ENCODE measurements around the gene MSL1.

The MSL1 gene

DNA sequence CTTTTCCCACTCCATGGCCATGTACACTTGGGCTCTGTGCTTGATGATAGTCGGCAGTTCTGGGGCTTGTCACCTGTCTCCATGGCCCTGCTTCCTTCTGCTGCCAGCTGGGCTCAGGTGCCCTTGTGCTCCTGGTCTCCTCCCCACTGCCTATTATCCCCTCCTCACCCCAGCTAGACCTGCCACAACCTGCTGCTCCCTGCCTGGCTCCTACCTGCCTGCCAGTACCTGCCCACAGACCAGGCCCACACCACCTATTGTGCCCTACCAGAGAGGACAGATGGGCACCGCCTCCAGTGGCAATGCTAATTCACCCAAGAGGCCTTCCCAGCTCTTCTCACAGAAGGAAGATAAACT, 55.0 kb downstream of the MSL1 start:
- DNase-seq (ENCODE audit: low read depth in 2 of 2), result no peak

DNA sequence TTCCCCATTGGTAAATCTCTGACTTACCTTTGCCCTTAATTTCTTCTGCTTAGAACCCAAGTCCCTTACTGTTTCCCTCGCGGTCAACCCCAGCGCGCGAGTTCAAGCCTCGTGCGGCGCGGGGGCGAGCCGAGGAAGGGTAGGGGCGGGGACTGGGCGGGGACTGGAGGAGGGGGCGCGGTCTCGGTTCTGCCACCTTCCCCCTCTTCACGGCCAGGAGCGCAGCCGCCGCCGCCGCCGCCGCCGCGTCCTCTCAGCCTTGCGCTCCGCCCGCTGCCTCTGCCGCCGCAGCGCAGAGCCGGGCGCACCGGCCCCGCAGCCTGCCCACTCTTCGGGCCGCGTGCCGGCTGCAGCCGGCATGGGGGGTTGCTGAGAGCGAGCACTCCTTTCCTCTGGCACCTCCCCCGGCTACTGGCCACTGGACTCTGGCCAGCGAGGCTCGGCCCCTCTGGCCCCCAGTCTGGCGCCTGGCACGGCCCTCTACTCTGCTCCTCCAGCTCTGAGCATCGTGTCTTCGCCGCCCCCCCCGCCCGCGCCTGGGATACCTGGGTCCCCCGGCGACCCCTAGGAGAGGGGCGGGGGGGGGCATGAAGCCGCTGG, 55.6 kb downstream of the MSL1 start, which contains the start of gene RAPGEFL1:
Gene RAPGEFL1, plus strand, starts transcription at position 196 of the 600 bp plus-strand sequence. Its CDS starts 392 bp downstream, at position 588.
- peak; percentile 62 to 87 for DNase-seq (ENCODE audit: low read depth in 2 of 2)

DNA sequence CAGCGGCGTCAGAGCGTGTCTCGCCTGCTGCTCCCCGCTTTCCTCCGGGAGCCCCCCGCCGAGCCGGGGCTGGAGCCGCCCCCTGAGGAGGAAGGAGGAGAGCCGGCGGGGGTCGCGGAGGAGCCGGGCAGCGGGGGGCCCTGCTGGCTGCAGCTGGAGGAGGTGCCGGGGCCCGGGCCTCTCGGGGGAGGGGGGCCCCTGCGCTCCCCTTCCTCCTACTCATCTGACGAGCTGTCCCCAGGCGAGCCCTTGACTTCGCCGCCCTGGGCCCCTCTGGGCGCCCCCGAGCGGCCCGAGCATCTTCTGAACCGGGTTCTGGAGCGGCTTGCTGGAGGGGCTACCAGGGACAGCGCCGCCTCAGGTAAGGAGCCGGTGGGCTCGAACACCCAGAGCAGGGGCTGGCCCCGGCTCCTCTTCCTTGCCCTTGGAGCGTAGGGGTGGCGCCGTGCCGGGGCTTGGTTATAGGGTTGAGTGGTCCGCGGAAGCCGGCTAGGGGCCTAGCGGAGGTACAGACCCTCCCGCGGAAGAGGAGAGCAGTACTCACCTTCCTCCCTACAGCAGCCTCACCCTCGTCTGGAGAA, 56.3 kb downstream of the MSL1 start:
- no peak for DNase-seq (ENCODE audit: low read depth in 2 of 2)

DNA sequence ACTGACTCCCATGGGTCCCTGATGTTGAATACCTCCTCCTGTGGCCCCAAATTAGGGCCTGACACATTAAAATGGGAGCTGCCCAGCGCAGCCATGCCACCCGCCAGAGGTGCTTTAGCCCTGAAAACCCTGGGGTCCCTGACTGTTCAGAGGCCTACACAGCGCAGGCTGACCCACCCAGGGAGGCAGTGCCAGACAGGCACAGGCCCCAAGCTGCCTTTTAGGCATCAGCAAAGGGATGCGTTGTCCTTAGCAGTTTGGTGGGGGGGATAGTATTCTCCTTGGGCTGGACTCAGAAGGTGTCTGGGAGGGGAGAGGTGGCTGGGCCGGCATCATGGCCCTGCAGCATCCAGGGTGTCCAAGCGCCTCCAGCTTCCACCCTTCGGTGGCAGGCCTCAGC, 56.9 kb downstream of the MSL1 start:
- DNase-seq (ENCODE audit: low read depth in 2 of 2), result no peak

DNA sequence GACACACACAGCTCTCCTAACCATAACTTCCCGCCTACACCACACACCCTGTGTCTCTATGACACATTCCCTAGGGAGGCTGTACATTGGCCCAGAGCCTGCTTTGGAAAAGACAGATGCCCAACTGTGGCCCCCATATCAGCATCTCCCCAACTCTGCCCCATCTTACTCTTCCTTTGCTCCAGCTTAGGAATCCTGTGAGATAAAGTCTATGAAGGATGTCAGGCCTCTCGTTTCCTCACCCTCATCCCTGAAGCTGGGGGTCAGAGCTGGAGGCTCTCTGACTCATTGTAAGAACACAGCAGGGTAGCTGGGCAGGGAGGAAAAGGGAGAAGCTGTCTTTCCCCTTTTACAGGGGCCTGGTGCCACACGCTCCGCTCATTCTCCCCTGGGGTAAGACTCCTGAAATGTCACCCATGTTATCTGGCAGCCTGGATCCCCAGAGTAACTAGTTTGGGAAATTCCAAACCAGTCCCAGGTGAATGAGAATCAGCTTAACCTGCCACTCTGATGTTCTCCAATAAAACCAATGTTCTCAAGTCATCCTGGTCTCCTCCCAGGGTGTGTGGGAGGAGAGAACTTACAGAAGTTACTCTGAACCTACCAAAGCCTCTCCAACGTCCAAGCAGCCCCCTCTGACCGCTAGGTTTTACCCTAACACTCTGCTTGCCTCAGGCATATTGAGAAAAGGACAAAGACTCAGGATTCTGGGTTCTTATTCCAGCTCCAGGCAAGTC, 58.3 kb downstream of the MSL1 start:
- DNase-seq (ENCODE audit: low read depth in 2 of 2), result no peak

DNA sequence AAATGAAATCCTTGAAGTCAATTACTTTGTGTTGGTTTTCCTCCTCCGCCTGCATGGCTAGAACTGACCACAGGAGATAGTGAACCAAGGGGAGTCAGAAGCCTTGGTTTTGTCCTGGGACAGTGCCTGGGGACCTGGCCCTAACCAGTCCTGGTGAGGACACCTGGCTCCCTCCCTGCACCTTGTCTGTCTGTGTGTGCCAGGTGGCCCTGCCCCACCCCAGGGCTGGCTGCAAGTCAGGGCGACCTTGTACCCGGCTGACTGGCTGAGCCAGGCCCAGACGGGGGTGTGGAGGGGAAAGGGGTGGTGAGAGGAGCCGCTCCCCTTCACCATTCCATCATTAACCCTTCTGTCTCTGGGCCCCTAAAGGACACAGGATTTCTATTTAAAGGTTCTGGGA, 58.9 kb downstream of the MSL1 start:
- no peak for DNase-seq (ENCODE audit: low read depth in 2 of 2)

DNA sequence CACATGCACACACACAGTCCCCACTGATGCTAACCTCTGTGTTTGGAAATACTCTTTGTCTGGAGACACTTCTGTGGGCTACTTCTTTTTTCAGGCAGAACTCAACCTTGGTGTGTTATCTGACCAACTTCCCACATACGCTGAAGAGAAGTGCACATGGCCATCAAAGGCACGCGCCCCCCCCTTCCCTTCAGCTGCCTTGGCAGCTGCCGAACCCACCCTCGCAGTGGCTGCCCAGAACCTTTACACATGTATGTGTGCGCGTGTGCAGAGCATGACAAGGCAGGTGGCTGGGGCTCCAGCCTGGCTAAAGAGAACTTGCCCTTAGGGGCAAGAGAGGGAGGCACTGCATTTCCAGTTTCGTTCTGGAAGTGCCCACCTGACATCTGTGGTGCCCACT, 59.4 kb downstream of the MSL1 start:
- no peak for DNase-seq (ENCODE audit: low read depth in 2 of 2)

DNA sequence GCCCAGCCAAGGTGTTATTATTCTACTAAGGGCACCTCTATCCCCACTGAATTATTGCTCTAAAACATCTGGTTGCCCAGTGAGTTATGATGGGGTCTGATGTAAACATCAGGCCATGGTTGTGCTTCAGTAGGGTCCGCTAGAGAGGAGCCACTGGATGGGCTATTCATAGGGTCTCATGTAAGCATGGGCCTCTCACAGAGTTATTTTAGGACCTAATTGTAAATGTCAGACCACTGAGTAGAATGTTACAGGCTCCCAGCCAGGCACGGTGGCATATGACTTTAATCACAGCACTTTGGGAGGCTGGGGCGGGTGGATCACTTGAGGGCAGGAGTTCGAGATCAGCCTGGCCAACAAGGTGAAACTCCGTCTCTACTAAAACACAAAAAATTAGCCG, 60.8 kb downstream of the MSL1 start:
- DNase-seq (ENCODE audit: low read depth in 2 of 2), result no peak

Measured in stimulated activated CD4-positive, alpha-beta T cell treated with anti-CD3 and anti-CD28 coated beads, Interleukin-1b, Interleukin-23, amount 100 ng/mL, for 1 hour (primary cell).